ENCODE results near the gene KCNMA1. TPM values are rescaled to one million over a fixed set of nuclear protein-coding genes. Genes with fewer than 3 reads are reported as not detected.

Gene KCNMA1
- polyA plus RNA-seq, 4 donors, result 2.7 to 8.6 (median 7.7) TPM

- Histone ChIP-seq H3K27ac (ENCODE audit: low read depth in 1 of 3, low read length in 2 of 3) (no peak overlapping the region), H3K36me3 (ENCODE audit: control insufficient read depth in 3 of 3, insufficient read depth in 2 of 3, low read depth in 1 of 3, low read length in 3 of 3) (no peaks in the 10 kb centered on the region), H3K9me3 (ENCODE audit: control insufficient read depth in 2 of 2, insufficient read depth in 1 of 2, low read depth in 1 of 2, low read length in 1 of 2) (no peaks in the 10 kb centered on the region), H3K27me3 (ENCODE audit: control insufficient read depth in 3 of 3, insufficient read depth in 3 of 3, low read length in 3 of 3) (no peaks in the 10 kb centered on the region), H3K4me3 (ENCODE audit: low read depth in 1 of 3, low read length in 3 of 3) (no peak overlapping the region), H3K4me1 (ENCODE audit: control insufficient read depth in 3 of 3, insufficient read depth in 2 of 3, low read depth in 1 of 3, low read length in 2 of 3) (peaks cover 0 to 2% (median 0%) of the 10 kb centered on the region in 3 donors)
- FAIRE-seq, result no peak
- 20 to 68% (median 52%) methylated on average over 2 of the region's 2 CpGs for WGBS, 3 donors
- peak; percentile 46 to 60 for DNase-seq
Observed at GRCh38 chr10:77168161-77168560, 469.4 kb downstream of the KCNMA1 start.

- H3K4me3 ChIP-seq (ENCODE audit: low read depth in 1 of 3, low read length in 3 of 3), result no peak overlapping the region
- DNase-seq (peak; percentile 71 to 79), FAIRE-seq (no peak)
- H3K27me3 ChIP-seq (ENCODE audit: control insufficient read depth in 3 of 3, insufficient read depth in 3 of 3, low read length in 3 of 3), result no peaks in the 10 kb centered on the region
- WGBS, 3 donors, result 7 to 22% (median 17%) methylated on average over 13 of the region's 13 CpGs
- no peak overlapping the region for H3K27ac ChIP-seq (ENCODE audit: low read depth in 1 of 3, low read length in 2 of 3)
- H3K36me3 ChIP-seq (ENCODE audit: control insufficient read depth in 3 of 3, insufficient read depth in 2 of 3, low read depth in 1 of 3, low read length in 3 of 3), result no peaks in the 10 kb centered on the region
- H3K9me3 ChIP-seq (ENCODE audit: control insufficient read depth in 2 of 2, insufficient read depth in 1 of 2, low read depth in 1 of 2, low read length in 1 of 2), result no peaks in the 10 kb centered on the region
- H3K4me1 ChIP-seq (ENCODE audit: control insufficient read depth in 3 of 3, insufficient read depth in 2 of 3, low read depth in 1 of 3, low read length in 2 of 3), result peaks cover 0 to 2% (median 0%) of the 10 kb centered on the region in 3 donors
Observed at GRCh38 chr10:77165445-77166208, 472.0 kb downstream of the KCNMA1 start.

- Histone ChIP-seq H3K9me3 (ENCODE audit: control insufficient read depth in 2 of 2, insufficient read depth in 1 of 2, low read depth in 1 of 2, low read length in 1 of 2) (no peaks in the 10 kb centered on the region), H3K27me3 (ENCODE audit: control insufficient read depth in 3 of 3, insufficient read depth in 3 of 3, low read length in 3 of 3) (no peaks in the 10 kb centered on the region), H3K4me1 (ENCODE audit: control insufficient read depth in 3 of 3, insufficient read depth in 2 of 3, low read depth in 1 of 3, low read length in 2 of 3) (peaks cover 0 to 2% (median 0%) of the 10 kb centered on the region in 3 donors), H3K27ac (ENCODE audit: low read depth in 1 of 3, low read length in 2 of 3) (no peak overlapping the region), H3K36me3 (ENCODE audit: control insufficient read depth in 3 of 3, insufficient read depth in 2 of 3, low read depth in 1 of 3, low read length in 3 of 3) (no peaks in the 10 kb centered on the region), H3K4me3 (ENCODE audit: low read depth in 1 of 3, low read length in 3 of 3) (no peak overlapping the region)
- DNase-seq (no peak), FAIRE-seq (no peak)
- WGBS, 3 donors, result 45 to 55% (median 54%) methylated on average over 5 of the region's 5 CpGs
Observed at GRCh38 chr10:77164616-77165311, 472.8 kb downstream of the KCNMA1 start.

DNA sequence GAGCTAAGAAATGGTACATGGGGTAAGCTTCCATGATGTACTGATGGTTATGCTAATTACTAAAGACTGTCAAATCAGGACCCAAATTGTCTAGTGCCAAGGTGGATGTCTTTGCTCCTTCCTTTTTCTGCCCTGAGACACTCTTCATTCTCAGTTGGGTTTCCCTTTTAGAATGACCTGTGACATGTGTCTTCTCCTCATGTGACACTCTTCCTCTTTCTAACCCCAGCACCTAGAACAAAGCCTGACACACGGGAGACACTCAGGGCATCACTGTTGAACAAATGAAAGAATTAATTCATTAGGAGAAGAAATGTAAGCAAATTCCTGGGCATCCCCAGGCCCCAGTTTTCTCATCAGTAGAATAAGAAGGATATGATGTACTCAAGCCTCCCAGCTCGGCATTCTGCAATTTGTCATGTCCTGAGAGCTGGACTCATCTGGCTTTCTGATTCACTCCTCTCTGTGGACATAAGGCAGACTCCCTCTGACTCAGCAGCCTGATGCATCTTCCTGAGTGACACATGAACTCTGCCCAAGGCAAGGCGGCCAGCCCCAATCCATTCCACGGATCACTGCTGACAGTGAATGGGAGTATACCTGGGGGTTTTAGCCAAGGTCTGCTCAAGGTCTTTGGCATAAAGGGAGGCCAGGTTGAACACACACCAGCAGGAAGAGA lies 473.8 kb downstream of the KCNMA1 start:
- WGBS, 3 donors, result 53 to 56% (median 55%) methylated on average over 4 of the region's 4 CpGs
- Histone ChIP-seq H3K4me1 (ENCODE audit: control insufficient read depth in 3 of 3, insufficient read depth in 2 of 3, low read depth in 1 of 3, low read length in 2 of 3) (peaks cover 0 to 2% (median 0%) of the 10 kb centered on the region in 3 donors), H3K9me3 (ENCODE audit: control insufficient read depth in 2 of 2, insufficient read depth in 1 of 2, low read depth in 1 of 2, low read length in 1 of 2) (no peaks in the 10 kb centered on the region), H3K27ac (ENCODE audit: low read depth in 1 of 3, low read length in 2 of 3) (no peak overlapping the region), H3K4me3 (ENCODE audit: low read depth in 1 of 3, low read length in 3 of 3) (no peak overlapping the region), H3K27me3 (ENCODE audit: control insufficient read depth in 3 of 3, insufficient read depth in 3 of 3, low read length in 3 of 3) (no peaks in the 10 kb centered on the region), H3K36me3 (ENCODE audit: control insufficient read depth in 3 of 3, insufficient read depth in 2 of 3, low read depth in 1 of 3, low read length in 3 of 3) (no peaks in the 10 kb centered on the region)
- FAIRE-seq (no peak), DNase-seq (peak; percentile 34 to 45)

DNA sequence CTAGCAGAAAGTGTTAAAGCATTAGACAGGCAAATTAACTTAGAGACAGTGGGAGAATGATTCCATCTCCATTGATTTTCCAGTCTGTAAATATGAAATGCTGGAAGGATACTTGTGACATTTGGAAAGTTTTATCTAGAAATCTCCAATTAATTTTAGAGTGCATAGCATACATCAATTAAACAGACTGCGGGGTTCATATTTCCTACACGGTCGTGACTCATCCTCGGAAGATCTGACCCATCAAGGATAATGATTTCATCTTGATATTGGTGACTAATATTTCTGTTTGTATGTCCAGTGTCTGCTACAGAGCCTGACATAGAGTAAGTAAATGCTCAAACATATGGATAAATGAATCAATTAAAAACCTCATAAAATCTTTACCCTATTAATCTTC lies 474.9 kb downstream of the KCNMA1 start:
- no peak for FAIRE-seq
- Histone ChIP-seq H3K27me3 (ENCODE audit: control insufficient read depth in 3 of 3, insufficient read depth in 3 of 3, low read length in 3 of 3) (no peaks in the 10 kb centered on the region), H3K9me3 (ENCODE audit: control insufficient read depth in 2 of 2, insufficient read depth in 1 of 2, low read depth in 1 of 2, low read length in 1 of 2) (no peaks in the 10 kb centered on the region), H3K36me3 (ENCODE audit: control insufficient read depth in 3 of 3, insufficient read depth in 2 of 3, low read depth in 1 of 3, low read length in 3 of 3) (no peaks in the 10 kb centered on the region), H3K4me1 (ENCODE audit: control insufficient read depth in 3 of 3, insufficient read depth in 2 of 3, low read depth in 1 of 3, low read length in 2 of 3) (peaks cover 0 to 8% (median 2%) of the 10 kb centered on the region in 3 donors), H3K27ac (ENCODE audit: low read depth in 1 of 3, low read length in 2 of 3) (no peak overlapping the region), H3K4me3 (ENCODE audit: low read depth in 1 of 3, low read length in 3 of 3) (no peak overlapping the region)
- whole genome bisulfite sequencing, 3 donors, result 77 to 85% (median 81%) methylated on average over 4 of the region's 4 CpGs
- DNase-seq, result no peak

DNA sequence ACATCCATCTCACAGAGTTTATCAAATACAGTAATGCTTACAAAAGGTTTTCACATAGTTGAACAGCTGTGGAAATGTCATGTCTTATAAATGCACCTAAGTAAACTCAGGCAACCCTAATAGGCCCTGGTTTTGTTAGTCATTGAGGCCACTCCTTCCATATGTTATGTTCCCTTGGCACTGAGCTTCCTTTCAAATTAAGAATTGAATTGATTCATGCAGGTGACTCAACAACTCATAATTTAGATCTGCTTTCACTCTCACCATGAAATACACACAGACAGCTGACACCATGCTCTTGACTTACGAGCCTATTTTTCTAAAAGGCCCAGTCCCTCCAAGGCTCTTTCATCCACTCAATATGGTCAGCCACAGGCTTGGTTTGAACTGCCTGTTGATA lies 476.9 kb downstream of the KCNMA1 start:
- H3K27ac ChIP-seq (ENCODE audit: low read depth in 1 of 3, low read length in 2 of 3), result peak overlapping the region in 1 of 3 donors; percentile 15
- no peak for FAIRE-seq
- 24 to 64% (median 44%) methylated on average over 1 of the region's 1 CpG for WGBS, 3 donors

DNA sequence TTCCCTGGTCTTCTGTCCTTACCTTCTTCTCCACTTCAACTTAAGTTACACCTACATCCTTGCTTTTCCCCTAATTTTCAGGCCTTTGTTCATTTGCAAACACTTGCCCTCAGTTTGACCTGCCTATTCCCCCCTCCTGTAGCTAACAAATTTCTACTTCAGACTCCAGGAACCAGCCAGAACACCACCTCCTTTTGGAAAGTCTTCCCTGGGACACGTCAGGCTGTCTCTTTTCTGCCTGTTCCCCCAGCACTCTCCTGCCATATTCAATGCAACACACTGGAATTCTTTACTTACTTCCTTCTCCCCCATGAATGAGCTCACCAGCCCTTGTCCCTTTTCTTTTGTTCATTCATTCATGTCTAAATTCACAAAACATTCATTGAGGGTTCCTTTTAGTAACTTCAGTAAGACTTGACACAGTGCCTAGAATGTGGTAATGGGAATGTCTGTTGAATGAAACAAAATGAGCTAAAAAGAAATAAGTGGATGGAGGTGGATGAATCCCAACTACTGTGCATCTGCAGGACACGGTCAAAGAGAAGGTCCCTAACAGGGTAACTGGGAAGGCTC lies 478.0 kb downstream of the KCNMA1 start:
- H3K27ac ChIP-seq (ENCODE audit: low read depth in 1 of 3, low read length in 2 of 3), result no peak overlapping the region
- DNase-seq, result no peak
- H3K4me3 ChIP-seq (ENCODE audit: low read depth in 1 of 3, low read length in 3 of 3), result no peak overlapping the region
- H3K36me3 ChIP-seq (ENCODE audit: control insufficient read depth in 3 of 3, insufficient read depth in 2 of 3, low read depth in 1 of 3, low read length in 3 of 3), result no peaks in the 10 kb centered on the region
- no peaks in the 10 kb centered on the region for H3K9me3 ChIP-seq (ENCODE audit: control insufficient read depth in 2 of 2, insufficient read depth in 1 of 2, low read depth in 1 of 2, low read length in 1 of 2)
- WGBS, 3 donors, result 54 to 82% (median 62%) methylated on average over 2 of the region's 2 CpGs
- FAIRE-seq, result no peak
- no peaks in the 10 kb centered on the region for H3K27me3 ChIP-seq (ENCODE audit: control insufficient read depth in 3 of 3, insufficient read depth in 3 of 3, low read length in 3 of 3)
- peaks cover 0 to 20% (median 0%) of the 10 kb centered on the region in 3 donors for H3K4me1 ChIP-seq (ENCODE audit: control insufficient read depth in 3 of 3, insufficient read depth in 2 of 3, low read depth in 1 of 3, low read length in 2 of 3)

More for the DNA sequence above, 476.9 kb downstream of the KCNMA1 start:
- no peaks in the 10 kb centered on the region for H3K9me3 ChIP-seq (ENCODE audit: control insufficient read depth in 2 of 2, insufficient read depth in 1 of 2, low read depth in 1 of 2, low read length in 1 of 2)
- no peaks in the 10 kb centered on the region for H3K36me3 ChIP-seq (ENCODE audit: control insufficient read depth in 3 of 3, insufficient read depth in 2 of 3, low read depth in 1 of 3, low read length in 3 of 3)
- no peak overlapping the region for H3K4me3 ChIP-seq (ENCODE audit: low read depth in 1 of 3, low read length in 3 of 3)
- peak in 1 of 2 donors; percentile 60 for DNase-seq
- no peaks in the 10 kb centered on the region for H3K27me3 ChIP-seq (ENCODE audit: control insufficient read depth in 3 of 3, insufficient read depth in 3 of 3, low read length in 3 of 3)
- H3K4me1 ChIP-seq (ENCODE audit: control insufficient read depth in 3 of 3, insufficient read depth in 2 of 3, low read depth in 1 of 3, low read length in 2 of 3), result peaks cover 0 to 20% (median 0%) of the 10 kb centered on the region in 3 donors

DNA sequence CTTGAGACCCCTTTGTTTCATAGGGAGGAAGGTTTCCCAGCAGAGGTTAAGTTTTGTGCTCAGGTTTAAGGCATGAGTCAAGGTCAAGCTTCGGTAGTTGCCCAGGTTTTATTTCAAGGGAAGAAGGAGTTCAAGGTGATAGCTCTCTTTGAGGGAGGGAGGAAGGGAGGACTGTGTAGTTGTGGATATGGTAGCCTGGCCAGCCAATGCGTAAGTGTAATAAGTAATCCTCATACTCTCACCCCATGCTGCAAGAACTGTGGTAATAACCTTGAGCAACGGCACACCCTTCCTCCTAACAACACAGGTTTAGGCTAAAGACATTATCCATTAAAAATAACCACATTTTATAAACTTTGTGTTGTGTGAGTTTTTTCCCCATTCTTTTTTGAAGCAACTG lies 478.9 kb downstream of the KCNMA1 start:
- H3K36me3 ChIP-seq (ENCODE audit: control insufficient read depth in 3 of 3, insufficient read depth in 2 of 3, low read depth in 1 of 3, low read length in 3 of 3), result no peaks in the 10 kb centered on the region
- WGBS, 3 donors, result 48 to 76% (median 51%) methylated on average over 3 of the region's 3 CpGs
- FAIRE-seq, result no peak
- H3K27ac ChIP-seq (ENCODE audit: low read depth in 1 of 3, low read length in 2 of 3), result no peak overlapping the region
- no peak overlapping the region for H3K4me3 ChIP-seq (ENCODE audit: low read depth in 1 of 3, low read length in 3 of 3)
- H3K9me3 ChIP-seq (ENCODE audit: control insufficient read depth in 2 of 2, insufficient read depth in 1 of 2, low read depth in 1 of 2, low read length in 1 of 2), result no peaks in the 10 kb centered on the region
- peak in 1 of 2 donors; percentile 14 for DNase-seq
- peaks cover 0 to 20% (median 0%) of the 10 kb centered on the region in 3 donors for H3K4me1 ChIP-seq (ENCODE audit: control insufficient read depth in 3 of 3, insufficient read depth in 2 of 3, low read depth in 1 of 3, low read length in 2 of 3)
- no peaks in the 10 kb centered on the region for H3K27me3 ChIP-seq (ENCODE audit: control insufficient read depth in 3 of 3, insufficient read depth in 3 of 3, low read length in 3 of 3)

All from small intestine (tissue), 7 donors.